PC-3 (cell line): Measurements from ENCODE around the gene H6PD.

Experiments
- CTCF ChIP-seq: fragments of 300-600 bp; sonication (generic); conservative IDR thresholded peaks from 2 replicates; pipeline ENCODE4 v1.5.1; 2017; ENCODE audit warnings: antibody characterized with exemption, low read depth, mild to moderate bottlenecking, low read length
- EZH2 ChIP-seq: fragments of 300-600 bp; sonication (generic); IDR thresholded peaks from one replicate; pipeline ENCODE4 v1.6.1; 2017; ENCODE audit warnings: antibody characterized with exemption, mild to moderate bottlenecking, low read length; ENCODE audit not compliant: unreplicated experiment

GRCh38 chr1:9248341-9249262, 14.0 kb downstream of the H6PD start:
- TF ChIP-seq CTCF (no peak), EZH2 (no peak)
